Measurements from ENCODE around the gene NDUFS6.

NDUFS6 gene

GRCh38 chr5:1793301-1793740, 7.9 kb upstream of the NDUFS6 start:
- TF ChIP-seq CTCF (IDR thresholded peaks at IDR 0.05; ENCODE audit: borderline replicate concordance, control extremely low read depth, extremely low read depth, insufficient read depth, missing control alignments) = no peak
- DNase-seq (ENCODE audit: low spot score) = no peak
- in situ Hi-C loops (cut with MboI; ENCODE audit: low sequenced_read_pairs, unreplicated experiment) = no loop called here

- DNase-seq (ENCODE audit: low spot score) = no peak
- in situ Hi-C loops (cut with MboI; ENCODE audit: low sequenced_read_pairs, unreplicated experiment) = no loop called here
- no peak for TF ChIP-seq CTCF (IDR thresholded peaks at IDR 0.05; ENCODE audit: borderline replicate concordance, control extremely low read depth, extremely low read depth, insufficient read depth, missing control alignments)
Observed at GRCh38 chr5:1793966-1794900, 7.0 kb upstream of the NDUFS6 start.

GRCh38 chr5:1794901-1795290, 6.3 kb upstream of the NDUFS6 start:
- TF ChIP-seq CTCF (IDR thresholded peaks at IDR 0.05; ENCODE audit: borderline replicate concordance, control extremely low read depth, extremely low read depth, insufficient read depth, missing control alignments) = no peak
- in situ Hi-C loops (cut with MboI; ENCODE audit: low sequenced_read_pairs, unreplicated experiment) = no loop called here

GRCh38 chr5:1795506-1795905, 5.7 kb upstream of the NDUFS6 start:
- DNase-seq (ENCODE audit: low spot score) = no peak
- TF ChIP-seq CTCF (IDR thresholded peaks at IDR 0.05; ENCODE audit: borderline replicate concordance, control extremely low read depth, extremely low read depth, insufficient read depth, missing control alignments) = no peak
- in situ Hi-C loops (cut with MboI; ENCODE audit: low sequenced_read_pairs, unreplicated experiment) = no loop called here

More at GRCh38 chr5:1794901-1795290, 6.3 kb upstream of the NDUFS6 start:
- no peak for DNase-seq (ENCODE audit: low spot score)

- no peak for TF ChIP-seq CTCF (IDR thresholded peaks at IDR 0.05; ENCODE audit: borderline replicate concordance, control extremely low read depth, extremely low read depth, insufficient read depth, missing control alignments)
- in situ Hi-C loops (cut with MboI; ENCODE audit: low sequenced_read_pairs, unreplicated experiment) = no loop called here
- DNase-seq (ENCODE audit: low spot score) = no peak
Observed at GRCh38 chr5:1795931-1796330, 5.3 kb upstream of the NDUFS6 start.

- no peak for TF ChIP-seq CTCF (IDR thresholded peaks at IDR 0.05; ENCODE audit: borderline replicate concordance, control extremely low read depth, extremely low read depth, insufficient read depth, missing control alignments)
- in situ Hi-C loops (cut with MboI; ENCODE audit: low sequenced_read_pairs, unreplicated experiment) = no loop called here
- DNase-seq (ENCODE audit: low spot score) = no peak
Observed at GRCh38 chr5:1796371-1797102, 4.7 kb upstream of the NDUFS6 start.

All from GM13976 (cell line).